Right renal cortex interstitium (tissue), 3 donors: Measurements from ENCODE around the gene LKAAEAR1. TPM values are rescaled to one million over a fixed set of nuclear protein-coding genes. Genes with fewer than 3 reads are reported as not detected.

ENCODE experiments used
- DNase-seq, 3 donors: peaks; one replicate each; pipeline ENCODE4 v3.0.0-alpha.2; 2013; ENCODE audit warnings: low read depth in 3 of 3, low spot score in 2 of 3
- polyA plus RNA-seq, 3 donors: library from polyadenylated mRNA; unstranded; fragments of 120-200 nt; gene quantifications; one replicate each; pipeline ENCODE4 v1.2.1, GENCODE V29; 2013; ENCODE audit not compliant: insufficient read length in 3 of 3

The LKAAEAR1 gene
- polyA plus RNA-seq, 3 donors = 0.34 TPM; not detected in 2

DNA sequence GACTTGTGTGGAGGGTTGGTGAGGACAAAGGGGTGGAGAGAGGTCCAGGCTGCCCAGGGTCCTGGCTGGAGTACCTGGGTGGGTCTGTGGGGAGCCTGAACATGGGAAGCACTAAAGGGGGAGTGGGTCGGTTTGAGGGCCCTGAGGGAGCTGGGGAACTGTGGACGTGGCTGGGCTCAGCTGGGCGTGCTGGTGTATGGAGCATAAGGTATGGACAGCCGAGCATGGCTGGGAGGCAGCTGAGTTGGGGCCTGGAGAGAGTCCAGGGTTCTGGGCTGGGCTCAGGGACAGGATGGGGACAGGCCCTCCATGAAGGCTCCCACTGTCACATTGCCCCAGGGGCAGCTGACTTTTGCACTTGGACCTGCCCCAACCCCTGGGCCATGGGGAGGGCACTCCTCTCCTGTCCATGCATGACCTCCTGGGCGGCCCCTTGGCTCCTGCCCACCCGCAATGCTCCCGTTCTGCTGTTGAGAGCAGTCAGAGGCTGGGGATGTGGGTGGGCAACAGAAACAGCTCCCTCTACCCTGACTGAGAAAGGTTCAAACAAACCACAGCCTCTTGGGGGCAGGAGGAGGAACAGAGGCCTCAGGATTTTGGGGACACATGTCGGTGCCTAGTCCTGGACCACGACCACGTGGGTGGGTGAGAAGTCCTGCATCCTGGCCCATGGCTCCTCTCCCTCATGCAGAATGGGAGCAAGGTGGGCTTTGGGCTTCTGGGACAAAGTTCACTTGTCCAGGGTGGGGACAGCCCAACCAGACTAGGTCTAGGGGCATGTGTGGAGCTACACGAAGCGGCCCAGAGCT, 43.8 kb downstream of the LKAAEAR1 start:
- DNase-seq = no peak

DNA sequence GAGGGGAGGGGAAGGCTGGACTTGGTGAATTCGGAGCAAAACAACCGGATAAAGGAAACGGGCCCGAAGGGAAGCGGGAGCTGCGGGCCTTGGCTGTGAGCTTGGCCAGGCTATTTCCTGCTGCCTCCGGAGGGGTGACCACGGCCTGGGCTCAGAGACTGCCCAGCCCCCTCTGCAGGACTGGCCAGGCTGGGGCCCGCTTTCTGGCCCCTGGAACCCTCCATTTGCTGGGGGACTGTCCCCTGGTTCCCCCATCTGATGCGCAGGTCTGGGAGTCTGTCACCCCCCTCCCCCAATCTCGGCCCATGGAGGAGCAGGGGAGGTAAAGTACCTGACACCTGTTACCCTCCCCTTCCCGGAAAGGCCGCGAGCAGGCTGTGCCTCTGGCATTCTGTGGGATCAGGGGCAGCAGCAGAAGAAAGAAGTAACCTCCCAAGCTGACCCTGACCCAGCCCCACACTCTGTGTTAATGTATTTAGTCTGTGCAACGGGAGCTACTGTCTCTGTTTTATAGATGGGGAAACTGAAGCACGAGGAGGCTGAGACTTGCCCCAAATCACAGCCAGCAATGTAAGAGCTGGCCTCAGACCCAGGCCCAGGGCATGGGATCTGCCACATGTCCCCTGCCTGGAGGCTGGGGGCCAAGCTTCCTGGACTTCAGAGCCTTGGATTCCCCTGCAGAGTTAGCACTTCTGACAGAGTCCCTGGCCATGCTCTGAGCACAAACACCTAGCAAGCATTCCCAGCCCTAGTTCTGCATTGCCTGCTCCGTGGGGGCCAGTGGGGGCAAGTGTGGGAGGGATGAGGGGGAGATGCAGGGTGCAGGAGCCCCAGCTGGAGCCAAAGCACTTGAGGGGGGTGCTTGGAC, 44.7 kb downstream of the LKAAEAR1 start:
- DNase-seq = no peak

DNA sequence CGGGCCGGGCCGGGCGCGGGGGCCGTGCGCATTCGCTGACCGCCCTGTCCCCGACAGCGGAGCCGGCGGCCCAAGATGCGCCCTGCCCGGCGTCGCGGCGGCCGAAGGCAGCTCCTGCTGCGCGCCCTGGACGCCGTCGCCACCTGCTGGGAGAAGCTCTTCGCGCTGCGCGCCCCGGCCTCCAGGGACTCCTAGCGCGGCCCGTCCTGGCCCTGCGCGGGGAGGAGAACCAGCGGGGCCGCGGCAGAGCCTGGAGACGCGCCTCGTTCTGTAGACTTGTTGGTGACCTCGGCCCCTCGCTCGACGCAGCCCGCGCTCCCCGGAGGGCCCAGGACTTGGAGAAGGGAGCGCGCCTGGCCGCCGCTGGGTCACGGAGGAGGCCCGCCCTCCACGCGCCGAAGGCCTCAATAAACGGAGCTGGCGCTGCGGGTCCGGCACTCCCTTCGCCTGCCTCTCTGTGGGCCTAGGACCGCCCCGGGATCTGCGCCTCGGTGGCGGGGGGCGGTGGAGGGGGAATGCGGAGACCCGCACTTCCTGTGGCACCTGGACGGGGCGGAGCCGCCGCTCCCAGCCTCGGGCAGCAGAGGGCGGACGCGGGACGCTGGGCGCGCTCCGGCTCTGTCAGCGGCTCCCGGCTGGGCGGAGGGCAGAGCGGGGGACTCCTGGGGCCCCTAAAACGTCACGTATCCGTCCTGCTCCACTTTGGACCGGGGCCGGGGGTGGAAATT, 45.5 kb downstream of the LKAAEAR1 start:
- DNase-seq = peak in 1 of 3 donors; percentile 62

DNA sequence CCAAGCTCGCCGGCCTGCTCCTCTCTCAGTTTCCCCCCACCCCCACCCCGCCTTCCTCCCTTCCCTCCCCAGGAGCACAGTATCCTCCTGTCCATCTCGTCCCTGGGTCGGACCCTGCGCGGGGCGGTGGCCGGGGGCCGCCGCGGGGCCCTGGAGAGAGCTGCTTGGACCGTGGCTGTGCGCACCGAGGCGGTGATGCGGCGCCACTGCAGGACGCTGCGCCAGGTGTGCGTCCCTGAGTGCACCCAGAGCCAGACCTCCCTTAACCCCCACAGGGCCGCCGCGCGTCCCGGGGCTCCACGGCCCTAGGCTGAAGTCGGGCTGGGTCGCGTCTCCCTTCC, 46.0 kb downstream of the LKAAEAR1 start:
- no peak for DNase-seq

DNA sequence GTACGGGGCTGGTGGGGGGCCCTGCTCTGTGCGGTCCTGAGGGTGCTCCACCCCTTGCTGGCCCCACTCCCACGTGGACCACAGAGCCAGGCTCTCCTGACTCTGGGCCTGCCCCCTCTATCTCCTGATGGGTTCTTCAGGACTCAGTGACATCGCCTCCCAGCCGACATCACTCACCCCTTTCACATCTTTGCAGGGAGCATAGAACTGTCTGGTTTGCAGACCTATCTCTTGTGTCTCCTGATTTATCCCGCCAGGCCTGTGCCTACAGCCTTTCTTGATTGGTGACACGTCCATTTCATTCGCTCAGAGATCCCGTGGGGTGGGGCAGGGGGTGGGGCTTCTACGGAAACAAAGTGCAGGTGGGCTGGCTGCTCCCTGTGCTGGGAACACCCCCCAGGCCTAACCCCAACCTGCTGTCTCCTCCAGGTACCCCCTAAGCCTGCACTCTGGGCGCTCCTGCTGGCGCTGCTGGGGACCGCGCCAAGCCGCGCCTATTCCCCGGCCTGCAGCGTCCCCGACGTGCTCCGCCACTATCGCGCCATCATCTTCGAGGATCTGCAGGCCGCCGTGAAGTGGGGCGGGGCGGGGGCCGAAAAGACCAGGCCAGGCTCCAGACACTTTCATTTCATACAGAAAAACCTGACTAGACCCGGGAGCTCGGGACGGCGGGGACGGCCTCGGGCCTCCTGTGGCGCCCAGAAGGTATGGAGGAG, 46.5 kb downstream of the LKAAEAR1 start:
- no peak for DNase-seq

DNA sequence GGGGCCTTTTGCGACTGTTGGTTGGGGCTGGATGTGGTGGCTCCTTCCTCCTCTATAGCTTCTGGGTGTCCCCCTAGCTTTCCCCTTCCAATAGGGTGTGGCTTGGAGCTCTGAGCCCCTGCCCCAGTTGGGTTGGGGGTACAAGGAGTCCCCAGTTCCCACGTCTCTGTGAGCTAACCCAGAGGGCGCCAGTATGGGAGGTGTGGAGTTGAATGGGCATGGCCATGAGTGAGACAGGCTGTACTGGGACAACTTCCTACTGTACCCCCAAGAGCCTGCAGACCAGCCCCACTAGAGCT, 47.0 kb downstream of the LKAAEAR1 start:
- no peak for DNase-seq

DNA sequence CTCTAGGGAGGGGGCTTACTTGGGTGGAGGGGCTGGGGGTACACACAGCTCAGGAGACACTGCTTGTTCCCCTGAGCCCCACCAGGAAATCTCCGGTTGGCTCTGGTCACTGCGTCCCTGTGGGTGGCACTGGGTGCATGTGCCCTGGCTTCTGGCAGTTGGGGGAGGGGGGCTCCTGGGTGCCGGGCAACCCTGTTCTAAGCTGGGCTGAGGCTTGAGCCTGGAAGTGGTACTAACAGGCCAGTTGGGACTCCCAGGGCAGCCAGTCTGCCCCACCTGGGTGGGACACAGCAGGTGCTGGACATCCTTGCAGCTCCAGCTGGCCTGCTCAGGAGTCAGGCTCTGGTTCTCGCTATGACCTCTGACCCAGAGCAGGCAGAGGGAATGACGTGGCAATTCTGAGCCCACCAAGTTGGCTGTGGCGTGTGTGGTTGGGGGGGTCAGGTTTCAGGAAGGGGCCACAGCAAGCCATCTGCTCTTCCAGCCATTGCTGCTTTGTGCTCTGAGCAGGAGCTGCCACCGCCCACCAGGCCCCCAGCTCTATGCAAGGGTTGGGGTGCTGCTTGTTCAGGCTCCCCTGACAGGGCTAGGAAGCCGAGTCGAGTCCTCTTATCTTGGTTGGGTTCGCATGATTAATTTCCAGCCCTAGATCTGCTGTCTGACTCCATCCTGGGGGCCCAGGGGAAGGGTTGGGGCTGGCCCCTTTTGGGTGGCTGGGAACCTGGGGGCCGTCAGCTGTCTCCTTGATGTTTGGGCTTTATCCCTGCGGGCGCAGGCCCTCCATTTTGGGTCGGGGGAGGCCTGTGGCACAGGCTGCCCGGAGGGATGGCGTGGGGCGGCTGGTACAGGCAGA, 47.6 kb downstream of the LKAAEAR1 start:
- no peak for DNase-seq

DNA sequence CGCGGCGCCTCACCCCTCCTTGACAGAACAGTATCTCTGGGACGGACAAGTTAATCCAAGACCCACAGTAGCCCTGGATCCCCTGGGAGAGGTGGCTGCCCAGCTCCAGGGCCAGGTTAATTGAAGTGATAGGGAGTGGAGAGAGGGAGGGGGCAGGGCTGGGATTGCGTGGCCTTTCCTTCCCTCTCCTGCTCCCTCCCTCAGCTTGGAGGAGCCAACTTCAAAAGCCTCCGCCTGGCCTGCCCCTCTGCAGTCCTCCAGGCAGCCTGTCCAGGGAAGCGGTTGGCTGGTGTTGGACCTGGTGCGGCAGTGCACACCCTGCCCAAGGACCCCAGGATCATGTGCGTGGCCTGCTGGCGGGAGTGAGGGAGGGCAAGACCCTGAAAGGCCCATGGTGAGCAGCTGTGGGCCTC, 48.3 kb downstream of the LKAAEAR1 start, which contains the start of gene C20orf204:
Gene C20orf204, plus strand, starts transcription at position 250 of the 413 bp plus-strand sequence. Its CDS starts 142 bp downstream, at position 392.
- DNase-seq = no peak

DNA sequence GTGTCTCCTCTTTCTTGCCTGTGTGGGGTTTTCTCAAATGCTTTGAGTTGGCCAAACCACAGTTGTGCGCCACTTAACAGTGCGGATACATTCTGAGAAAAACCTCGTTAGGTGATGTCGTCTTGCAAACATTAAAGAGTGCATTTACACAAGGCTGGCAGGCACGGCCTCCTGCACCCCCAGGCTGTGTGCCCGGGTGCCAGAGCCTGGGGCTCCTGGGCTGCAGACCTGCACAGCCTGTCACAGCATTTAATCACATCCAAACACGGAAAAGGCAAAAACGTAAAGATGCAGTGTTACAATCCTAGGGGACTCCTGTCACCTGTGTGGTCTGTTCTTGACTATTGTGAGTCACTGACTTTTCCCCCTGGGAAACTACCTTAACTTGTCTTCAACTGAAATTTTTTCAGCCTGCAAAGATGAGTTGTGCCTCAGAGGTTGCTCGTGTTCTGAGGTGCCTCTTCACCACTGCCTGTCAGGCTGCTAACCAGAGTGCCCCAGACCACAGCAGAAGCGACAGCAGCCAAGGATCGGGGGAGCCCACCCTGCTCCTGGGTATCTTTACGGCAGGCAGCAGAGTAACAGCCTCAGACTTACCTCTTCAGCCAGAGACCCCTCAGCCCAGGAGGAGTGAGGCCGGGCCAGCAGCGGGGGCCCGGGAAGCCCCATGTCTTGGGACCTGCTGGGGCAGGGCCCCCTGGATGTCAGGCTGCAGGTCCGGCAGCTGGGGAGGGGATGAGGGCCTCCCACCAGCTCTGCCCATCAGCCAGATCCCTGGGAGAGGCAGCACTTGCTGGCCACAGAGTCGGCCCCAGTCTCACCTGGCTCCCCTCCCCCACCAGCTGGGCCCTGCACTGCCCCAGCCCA, 48.9 kb downstream of the LKAAEAR1 start:
- no peak for DNase-seq

DNA sequence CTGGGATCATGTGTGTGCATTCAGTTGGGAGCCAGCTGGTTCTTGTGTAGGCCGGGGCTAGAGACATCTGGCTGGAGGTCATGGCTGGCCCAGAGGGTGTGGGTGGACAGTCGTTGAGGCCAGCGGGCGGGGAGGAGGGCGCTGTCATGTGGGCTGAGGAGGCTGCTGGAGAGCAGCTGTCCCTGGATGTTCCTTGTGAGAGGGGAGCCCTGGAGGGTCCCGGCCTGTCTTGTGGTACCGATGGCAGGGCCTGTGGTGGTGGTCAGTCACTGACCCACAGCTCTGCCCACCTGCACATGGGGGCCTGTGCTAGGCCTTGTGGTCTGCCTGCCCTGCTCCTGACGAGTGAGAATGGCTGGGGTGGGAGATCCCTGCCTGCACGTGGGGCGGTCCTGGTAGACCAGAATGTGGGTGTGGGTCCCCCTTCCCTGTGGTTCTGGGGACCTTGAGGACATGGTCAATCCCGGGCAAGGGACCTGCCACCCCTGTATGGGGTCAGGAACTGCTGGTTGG, 50.2 kb downstream of the LKAAEAR1 start:
- DNase-seq = no peak

Other genes starting within 250 kb of the LKAAEAR1 start
- not detected for gene ABHD16B, start 222.9 kb downstream of the LKAAEAR1 start, polyA plus RNA-seq
- 10 to 100 TPM; 80.6 to 82.1 (median 81.3) TPM for gene TPD52L2, start 219.1 kb downstream of the LKAAEAR1 start, polyA plus RNA-seq
- 10 to 100 TPM; 25.7 to 29.0 (median 28.7) TPM for gene DNAJC5, start 189.3 kb downstream of the LKAAEAR1 start, polyA plus RNA-seq
- gene UCKL1, start 128.0 kb downstream of the LKAAEAR1 start, polyA plus RNA-seq = 10 to 100 TPM; 33.5 to 35.5 (median 33.6) TPM
- 10 to 100 TPM; 20.9 to 23.3 (median 21.8) TPM for gene ZNF512B, start 114.5 kb downstream of the LKAAEAR1 start, polyA plus RNA-seq
- gene SAMD10, start 104.8 kb downstream of the LKAAEAR1 start, polyA plus RNA-seq = 1 to 10 TPM; 6.5 to 6.7 (median 6.6) TPM
- gene PRPF6, start 103.3 kb downstream of the LKAAEAR1 start, polyA plus RNA-seq = 10 to 100 TPM; 89.5 to 94.8 (median 89.9) TPM
- under 1 TPM; 0.40 to 0.51 (median 0.43) TPM for gene C20orf204, start 48.2 kb downstream of the LKAAEAR1 start, polyA plus RNA-seq
- gene SOX18, start 34.8 kb downstream of the LKAAEAR1 start, polyA plus RNA-seq = 1 to 10 TPM; 5.6 to 9.0 (median 6.5) TPM
- 10 to 100 TPM; 71.0 to 72.0 (median 71.0) TPM for gene TCEA2, start 21.2 kb downstream of the LKAAEAR1 start, polyA plus RNA-seq
- gene RGS19, start 4.9 kb downstream of the LKAAEAR1 start, polyA plus RNA-seq = 1 to 10 TPM; 3.8 to 5.4 (median 4.8) TPM
- 1 to 10 TPM in 1 of 3 donors, under 1 TPM in 2; 0.67 to 1.1 (median 0.69) TPM for gene OPRL1, start 4.3 kb downstream of the LKAAEAR1 start, polyA plus RNA-seq
- not detected for gene NPBWR2, start 23.2 kb upstream of the LKAAEAR1 start, polyA plus RNA-seq
- gene MYT1, start 80.1 kb upstream of the LKAAEAR1 start, polyA plus RNA-seq = under 1 TPM; 0.35 to 0.50 (median 0.46) TPM
- 100 to 1,000 TPM; 128 to 143 (median 139) TPM for gene PCMTD2, start 171.3 kb upstream of the LKAAEAR1 start, polyA plus RNA-seq